Activated CD4-positive, alpha-beta T cell treated with anti-CD3 and anti-CD28 coated beads, Interleukin-2, amount 10 ng/mL, durations not matched to agents 7 days and 5 days (primary cell): Measurements from ENCODE around the gene C11orf68. TPM values are rescaled to one million over a fixed set of nuclear protein-coding genes. Genes with fewer than 3 reads are reported as not detected.

Experiments used
- CTCF ChIA-PET: fragments of 350-600 bp; sonication (Branson Sonifier 250); formaldehyde crosslinking; loops from one replicate; lab custom pipeline; 2021; ENCODE audit warnings: antibody characterized with exemption; lab: Charles Lee
- POLR2A ChIA-PET: fragments of 350-600 bp; sonication (Branson Sonifier 250); formaldehyde crosslinking; loops from one replicate; lab custom pipeline; 2021; ENCODE audit warnings: antibody characterized with exemption; lab: Charles Lee
- DNase-seq: peaks from one replicate; pipeline ENCODE4 v3.0.0-alpha.2; 2020
- H3K27ac Mint-ChIP-seq: one replicate; pipeline ENCODE4 v1.8.0; 2021; ENCODE audit warnings: mild to moderate bottlenecking, moderate library complexity, mixed read lengths
- H3K27me3 Mint-ChIP-seq: one replicate; pipeline ENCODE4 v1.8.0; 2021; ENCODE audit warnings: mixed read lengths
- H3K36me3 Mint-ChIP-seq: one replicate; pipeline ENCODE4 v1.8.0; 2021; ENCODE audit warnings: low read depth, mixed read lengths
- H3K4me1 Mint-ChIP-seq: one replicate; pipeline ENCODE4 v1.8.0; 2021; ENCODE audit warnings: mixed read lengths
- H3K4me3 Mint-ChIP-seq: one replicate; pipeline ENCODE4 v1.8.0; 2021; ENCODE audit warnings: mild to moderate bottlenecking, moderate library complexity, mixed read lengths
- H3K9me3 Mint-ChIP-seq: one replicate; pipeline ENCODE4 v1.8.0; 2021; ENCODE audit warnings: mixed read lengths
- total RNA-seq, 2 experiments: library from RNA; stranded (reverse); gene quantifications; one replicate each; pipeline ENCODE4 v1.2.3, GENCODE V29; 2021

The C11orf68 gene
- total RNA-seq, 2 experiments from 2014 or later, result 32.7 to 36.3 TPM

DNA sequence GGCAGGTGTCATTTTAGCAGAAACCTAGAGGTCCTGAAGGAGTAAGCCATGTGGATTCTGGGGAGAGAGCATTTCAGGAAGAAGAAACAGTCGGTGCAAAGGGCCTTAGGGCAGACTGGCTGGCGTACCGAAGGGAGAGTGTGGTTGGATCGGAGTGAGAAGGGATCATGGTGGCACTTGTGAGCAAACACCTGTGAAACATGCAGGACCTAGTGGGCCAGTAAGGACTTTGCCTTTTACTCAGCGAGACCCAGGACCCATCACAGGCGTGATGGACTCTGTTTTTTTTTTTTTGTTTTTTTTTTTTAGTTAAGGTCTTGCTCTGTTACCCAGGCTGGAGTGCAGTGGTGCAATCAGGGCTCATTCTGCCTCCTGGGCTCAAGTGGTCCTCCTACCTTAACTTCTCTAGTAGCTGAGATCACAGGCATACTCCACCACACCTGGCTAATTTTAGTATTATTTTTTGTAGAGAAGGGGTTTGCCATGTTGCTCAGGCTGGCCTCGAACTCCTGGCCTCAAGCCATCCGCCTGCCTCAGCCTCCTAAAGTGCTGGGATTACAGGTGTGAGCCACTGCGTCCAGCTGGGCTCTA lies 23.0 kb upstream of the C11orf68 start:
- H3K27me3 Mint-ChIP-seq, result peaks cover 7% of the 10 kb centered on the region
- POLR2A ChIA-PET, result no interaction called here
- peak overlapping the region; percentile 2 for H3K27ac Mint-ChIP-seq
- no peaks in the 10 kb centered on the region for H3K36me3 Mint-ChIP-seq
- no peak for DNase-seq
- H3K9me3 Mint-ChIP-seq, result no peaks in the 10 kb centered on the region
- H3K4me1 Mint-ChIP-seq, result peaks cover 3% of the 10 kb centered on the region
- CTCF ChIA-PET, result interaction anchor here (0.8 to 1.2 kb wide), 2 partner anchors 40 to 57 kb away, joined by 3 read pairs; no protein-coding TSS in a partner anchor
- H3K4me3 Mint-ChIP-seq, result no peak overlapping the region

DNA sequence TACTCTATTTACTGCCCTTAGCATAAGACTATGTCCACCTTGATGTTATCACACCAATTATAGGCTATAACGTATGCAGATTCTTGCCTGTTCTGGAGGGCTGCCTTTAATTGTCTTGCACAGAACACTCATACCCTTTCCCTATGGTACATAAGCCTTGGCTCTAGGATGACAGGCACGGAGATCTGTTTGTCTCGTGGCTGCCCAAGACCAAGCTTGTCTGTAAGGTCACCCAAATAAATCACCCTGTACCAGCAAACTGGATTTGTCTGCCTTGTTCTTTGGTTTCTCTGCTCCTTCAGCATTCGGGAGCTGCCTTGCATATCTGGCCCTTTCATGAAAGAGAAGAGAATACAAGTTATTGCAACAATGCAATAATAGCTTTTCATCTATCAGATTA lies 18.9 kb upstream of the C11orf68 start:
- Mint-ChIP-seq H3K4me3 (no peak overlapping the region), H3K9me3 (no peaks in the 10 kb centered on the region), H3K27me3 (peaks cover 7% of the 10 kb centered on the region), H3K4me1 (peaks cover 5% of the 10 kb centered on the region), H3K27ac (no peak overlapping the region), H3K36me3 (no peaks in the 10 kb centered on the region)
- CTCF ChIA-PET, result interaction anchor here (11.6 kb wide), 1 partner anchor 50 kb away, joined by 64 read pairs; the partner anchor contains the start of genes CCDC85B and FIBP
- DNase-seq, result no peak
- POLR2A ChIA-PET, result no interaction called here

DNA sequence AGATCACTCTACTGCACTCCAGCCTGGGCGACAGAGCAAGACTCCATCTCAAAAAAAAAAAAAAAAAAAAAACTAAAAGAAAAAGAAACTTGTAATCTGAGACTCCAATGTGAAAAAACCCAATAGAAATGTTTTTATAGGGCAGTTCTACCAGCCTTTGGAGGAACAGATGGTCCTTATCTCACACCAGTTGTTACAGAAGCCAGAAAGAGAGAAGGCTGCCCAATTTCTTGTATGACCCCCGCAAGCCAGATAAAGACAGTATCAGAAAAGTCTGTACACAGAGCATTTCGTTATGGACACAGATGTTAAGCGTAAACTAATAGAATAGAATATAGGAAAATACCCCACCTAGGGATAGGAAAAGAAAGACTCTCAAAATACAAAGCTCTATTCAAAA lies 15.2 kb upstream of the C11orf68 start:
- Mint-ChIP-seq H3K27me3 (peaks cover 2% of the 10 kb centered on the region), H3K36me3 (peaks cover 2% of the 10 kb centered on the region), H3K9me3 (no peaks in the 10 kb centered on the region), H3K4me3 (no peak overlapping the region), H3K27ac (no peak overlapping the region), H3K4me1 (peaks cover 32% of the 10 kb centered on the region)
- no peak for DNase-seq
- CTCF ChIA-PET, result interaction anchor here (1.2 to 11.6 kb wide), 2 partner anchors 21 to 47 kb away, joined by 3 to 64 read pairs; partner anchors contain the start of genes CCDC85B and FIBP
- POLR2A ChIA-PET, result no interaction called here

- Mint-ChIP-seq H3K4me1 (peaks cover 46% of the 10 kb centered on the region), H3K9me3 (no peaks in the 10 kb centered on the region), H3K27me3 (no peaks in the 10 kb centered on the region), H3K36me3 (peaks cover 5% of the 10 kb centered on the region), H3K27ac (no peak overlapping the region), H3K4me3 (no peak overlapping the region)
- ChIA-PET CTCF (interaction anchor here (0.5 to 11.6 kb wide), 6 partner anchors 10 to 56 kb away, joined by 3 to 64 read pairs (median 3); partner anchors contain the start of genes CCDC85B and FIBP), POLR2A (no interaction called here)
- no peak for DNase-seq
Observed at GRCh38 chr11:65932558-65932919, 13.7 kb upstream of the C11orf68 start.

- no peak overlapping the region for H3K4me3 Mint-ChIP-seq
- peak overlapping the region; percentile 80 for H3K27ac Mint-ChIP-seq
- POLR2A ChIA-PET, result no interaction called here
- CTCF ChIA-PET, result interaction anchor here (0.5 to 11.6 kb wide), 5 partner anchors 14 to 57 kb away, joined by 3 to 64 read pairs (median 3); partner anchors contain the start of genes CCDC85B and FIBP
- no peaks in the 10 kb centered on the region for H3K27me3 Mint-ChIP-seq
- peaks cover 8% of the 10 kb centered on the region for H3K36me3 Mint-ChIP-seq
- DNase-seq, result no peak
- no peaks in the 10 kb centered on the region for H3K9me3 Mint-ChIP-seq
- H3K4me1 Mint-ChIP-seq, result peaks cover 52% of the 10 kb centered on the region
Observed at GRCh38 chr11:65931773-65932557, 13.1 kb upstream of the C11orf68 start.

- ChIA-PET CTCF (interaction anchor here (0.7 to 11.6 kb wide), 6 partner anchors 14 to 69 kb away, joined by 3 to 64 read pairs (median 3); partner anchors contain the start of genes CCDC85B, FIBP and MUS81), POLR2A (no interaction called here)
- Mint-ChIP-seq H3K27me3 (no peaks in the 10 kb centered on the region), H3K4me3 (peak overlapping the region; percentile 55), H3K9me3 (no peaks in the 10 kb centered on the region), H3K4me1 (peaks cover 59% of the 10 kb centered on the region), H3K27ac (peak overlapping the region; percentile 99), H3K36me3 (peaks cover 10% of the 10 kb centered on the region)
- DNase-seq, result no peak
Observed at GRCh38 chr11:65928667-65929066, 9.8 kb upstream of the C11orf68 start.

- Mint-ChIP-seq H3K4me1 (peaks cover 63% of the 10 kb centered on the region), H3K9me3 (no peaks in the 10 kb centered on the region), H3K27ac (peak overlapping the region; percentile 99), H3K27me3 (no peaks in the 10 kb centered on the region), H3K4me3 (peak overlapping the region; percentile 55), H3K36me3 (peaks cover 16% of the 10 kb centered on the region)
- ChIA-PET POLR2A (interaction anchor here (0.5 kb wide), 1 partner anchor 34 kb away, joined by 6 read pairs; no protein-coding TSS in a partner anchor), CTCF (interaction anchor here (0.6 to 11.6 kb wide), 7 partner anchors 12 to 78 kb away, joined by 3 to 64 read pairs (median 3); partner anchors contain the start of genes CCDC85B, FIBP and MUS81)
- peak; percentile 93 for DNase-seq
Observed at GRCh38 chr11:65927904-65928397, 9.1 kb upstream of the C11orf68 start.

GRCh38 chr11:65925397-65925796 lies 6.5 kb upstream of the C11orf68 start:
- ChIA-PET CTCF (interaction anchor here (1.7 kb wide), 1 partner anchor 37 kb away, joined by 3 read pairs; the partner anchor contains the start of gene FIBP), POLR2A (no interaction called here)
- Mint-ChIP-seq H3K36me3 (peaks cover 29% of the 10 kb centered on the region), H3K27ac (peak overlapping the region; percentile 19), H3K9me3 (no peaks in the 10 kb centered on the region), H3K4me1 (peaks cover 58% of the 10 kb centered on the region), H3K27me3 (no peaks in the 10 kb centered on the region), H3K4me3 (no peak overlapping the region)
- no peak for DNase-seq

DNA sequence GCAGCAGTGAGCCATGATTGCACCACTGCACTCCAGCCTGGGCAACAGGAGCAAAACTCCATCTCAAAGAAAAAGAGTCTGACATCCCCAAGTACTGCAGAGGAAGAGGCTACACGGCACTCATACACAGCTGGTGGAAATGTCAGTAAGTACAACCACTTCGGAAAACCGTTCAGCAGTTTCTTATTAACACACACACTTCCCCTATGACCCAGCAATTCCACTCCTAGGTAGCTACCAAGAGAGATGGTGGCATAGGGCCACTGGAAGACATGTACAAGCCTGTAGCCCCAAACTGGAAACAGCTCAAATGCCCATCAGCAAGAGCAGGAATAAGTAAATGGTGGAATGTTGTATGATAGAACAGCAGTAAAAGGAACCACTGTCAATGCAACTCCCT lies 3.7 kb upstream of the C11orf68 start:
- Mint-ChIP-seq H3K4me3 (peak overlapping the region; percentile 35), H3K4me1 (peaks cover 47% of the 10 kb centered on the region), H3K27me3 (no peaks in the 10 kb centered on the region), H3K36me3 (peaks cover 32% of the 10 kb centered on the region), H3K9me3 (no peaks in the 10 kb centered on the region), H3K27ac (peak overlapping the region; percentile 62)
- ChIA-PET POLR2A (no interaction called here), CTCF (interaction anchor here (0.8 to 2.9 kb wide), 7 partner anchors 10 to 63 kb away, joined by 3 to 11 read pairs (median 5); partner anchors contain the start of genes CCDC85B and FIBP)
- no peak for DNase-seq

DNA sequence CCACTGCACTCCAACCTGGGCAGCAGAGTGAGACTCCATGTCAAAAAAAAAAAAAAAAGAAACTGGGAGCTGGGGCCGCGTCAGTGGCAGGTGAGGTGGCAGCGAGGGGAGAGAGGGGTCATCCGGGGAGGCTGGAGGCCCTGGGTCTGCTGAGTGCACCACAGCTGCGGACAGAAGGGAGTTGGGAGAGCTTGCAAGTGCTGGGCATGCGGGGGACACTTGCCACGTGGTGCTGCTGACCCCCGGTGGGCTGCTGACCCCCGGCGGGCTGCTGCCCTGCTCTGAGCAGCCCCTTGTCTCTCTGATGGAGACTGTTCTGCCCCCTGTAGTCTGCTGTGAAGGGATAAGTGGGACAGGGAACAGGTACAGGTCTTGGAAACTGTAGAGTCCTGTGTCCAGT lies 3.0 kb upstream of the C11orf68 start:
- H3K27ac Mint-ChIP-seq, result no peak overlapping the region
- peaks cover 35% of the 10 kb centered on the region for H3K36me3 Mint-ChIP-seq
- no peaks in the 10 kb centered on the region for H3K9me3 Mint-ChIP-seq
- DNase-seq, result no peak
- peak overlapping the region; percentile 32 for H3K4me3 Mint-ChIP-seq
- peaks cover 46% of the 10 kb centered on the region for H3K4me1 Mint-ChIP-seq
- POLR2A ChIA-PET, result no interaction called here
- no peaks in the 10 kb centered on the region for H3K27me3 Mint-ChIP-seq
- CTCF ChIA-PET, result interaction anchor here (0.8 to 2.9 kb wide), 5 partner anchors 11 to 37 kb away, joined by 3 to 11 read pairs (median 4); partner anchors contain the start of gene FIBP

DNA sequence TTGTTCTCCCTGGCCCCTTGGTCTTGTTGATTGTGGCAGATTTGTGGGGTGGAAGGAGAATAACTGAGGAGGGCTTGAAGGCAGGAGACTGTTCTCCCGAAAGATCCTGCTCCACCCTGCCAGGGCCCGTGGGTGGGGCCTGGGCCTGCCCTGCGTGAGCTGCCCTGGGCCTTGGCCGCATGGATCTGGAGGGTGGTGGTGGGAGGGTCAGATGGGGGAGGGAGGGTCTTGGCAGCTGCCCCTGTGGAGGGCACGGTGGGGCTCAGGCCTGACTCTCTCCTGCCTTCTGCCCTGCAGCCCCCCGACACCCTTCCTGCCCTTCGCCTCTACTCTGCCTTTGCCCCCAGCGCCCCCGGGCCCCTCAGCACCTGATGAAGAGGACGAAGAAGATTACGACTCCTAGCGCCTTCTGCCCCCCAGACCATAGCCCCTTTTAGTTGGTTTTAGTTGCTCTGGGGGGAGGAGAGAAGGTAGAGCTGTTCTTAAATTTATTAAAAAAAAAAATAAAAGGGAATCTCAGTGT lies 2.2 kb upstream of the C11orf68 start:
- ChIA-PET POLR2A (no interaction called here), CTCF (interaction anchor here (0.6 to 2.9 kb wide), 5 partner anchors 12 to 133 kb away, joined by 3 to 11 read pairs (median 3); partner anchors contain the start of gene FIBP)
- H3K9me3 Mint-ChIP-seq, result no peaks in the 10 kb centered on the region
- DNase-seq, result no peak
- peaks cover 40% of the 10 kb centered on the region for H3K36me3 Mint-ChIP-seq
- H3K4me3 Mint-ChIP-seq, result peak overlapping the region; percentile 95
- H3K27me3 Mint-ChIP-seq, result no peaks in the 10 kb centered on the region
- H3K4me1 Mint-ChIP-seq, result peaks cover 49% of the 10 kb centered on the region
- H3K27ac Mint-ChIP-seq, result no peak overlapping the region

DNA sequence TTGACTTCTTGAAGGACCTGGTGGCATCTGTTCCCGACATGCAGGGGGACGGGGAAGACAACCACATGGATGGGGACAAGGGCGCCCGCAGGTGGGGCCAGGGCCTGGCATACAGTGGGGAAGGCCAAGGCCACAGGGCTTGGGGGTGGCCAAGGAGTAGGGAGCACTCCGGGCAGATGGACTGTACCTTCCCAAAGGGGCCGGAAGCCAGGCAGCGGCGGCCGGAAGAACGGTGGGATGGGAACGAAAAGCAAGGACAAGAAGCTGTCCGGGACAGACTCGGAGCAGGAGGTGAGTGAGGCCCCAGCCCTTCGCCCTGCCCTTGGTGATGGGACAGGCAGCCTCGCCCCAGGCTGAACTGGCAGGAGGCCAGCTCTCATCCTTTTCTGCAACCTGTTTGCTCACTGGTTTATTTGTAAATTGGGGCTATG lies 1.5 kb upstream of the C11orf68 start:
- H3K4me1 Mint-ChIP-seq, result peaks cover 47% of the 10 kb centered on the region
- H3K9me3 Mint-ChIP-seq, result no peaks in the 10 kb centered on the region
- POLR2A ChIA-PET, result no interaction called here
- peak overlapping the region; percentile 95 for H3K4me3 Mint-ChIP-seq
- no peaks in the 10 kb centered on the region for H3K27me3 Mint-ChIP-seq
- CTCF ChIA-PET, result interaction anchor here (1.0 to 2.9 kb wide), 5 partner anchors 20 to 68 kb away, joined by 3 to 11 read pairs (median 4); partner anchors contain the start of genes FIBP and FOSL1
- peak overlapping the region; percentile 90 for H3K27ac Mint-ChIP-seq
- DNase-seq, result no peak
- peaks cover 38% of the 10 kb centered on the region for H3K36me3 Mint-ChIP-seq
